AG09309 (cell line): Measurements from ENCODE around the gene MAGI1.

Source experiments
- DNase-seq: peaks from one replicate; pipeline ENCODE4 v3.0.0-alpha.2; 2010; ENCODE audit warnings: low read depth
- H3K4me3 ChIP-seq: 2 replicates; pipeline ENCODE4 v1.5.1; 2011; ENCODE audit warnings: mild to moderate bottlenecking, low read depth, low read length, moderate library complexity; ENCODE audit not compliant: control insufficient read depth
- CTCF ChIP-seq: IDR thresholded peaks from 2 replicates; pipeline ENCODE4 v1.5.1; 2011; ENCODE audit warnings: mild to moderate bottlenecking, low read depth, low read length, inconsistent platforms; ENCODE audit not compliant: insufficient read depth, control insufficient read depth; ENCODE audit errors: missing control alignments

MAGI1 gene

GRCh38 chr3:65557899-65558564 lies 480.7 kb downstream of the MAGI1 start:
- H3K4me3 ChIP-seq: no peak overlapping the region
- no peak for DNase-seq
- TF ChIP-seq CTCF: no peak

- no peak for DNase-seq
- H3K4me3 ChIP-seq: no peak overlapping the region
- no peak for TF ChIP-seq CTCF
Measured at GRCh38 chr3:65556934-65557577, 481.7 kb downstream of the MAGI1 start.

- H3K4me3 ChIP-seq: no peak overlapping the region
- no peak for TF ChIP-seq CTCF
- no peak for DNase-seq
Measured at GRCh38 chr3:65552434-65552833, 486.3 kb downstream of the MAGI1 start.

GRCh38 chr3:65551945-65552344 lies 486.8 kb downstream of the MAGI1 start:
- H3K4me3 ChIP-seq: no peak overlapping the region
- DNase-seq: no peak
- no peak for TF ChIP-seq CTCF

DNA sequence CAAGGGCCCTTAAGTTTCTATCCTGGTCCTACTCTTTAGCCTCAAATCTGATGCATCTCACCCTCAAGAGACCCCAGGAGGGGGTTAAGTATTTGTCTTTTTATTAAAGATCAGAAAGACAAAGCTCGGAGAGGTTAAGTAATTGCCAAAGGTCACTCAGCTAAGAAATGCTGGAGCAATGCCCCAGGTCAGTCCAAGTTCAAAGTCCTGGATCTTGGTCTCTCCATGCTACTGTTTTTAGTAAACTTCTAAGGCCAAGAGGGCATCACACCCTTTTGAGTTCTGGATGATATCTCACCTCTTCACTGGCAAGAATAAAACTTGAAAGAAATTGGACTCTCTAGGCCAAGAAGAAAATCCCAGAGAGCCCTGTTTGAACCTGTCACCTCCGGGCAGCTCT lies 488.6 kb downstream of the MAGI1 start:
- DNase-seq: no peak
- H3K4me3 ChIP-seq: no peak overlapping the region
- TF ChIP-seq CTCF: no peak

DNA sequence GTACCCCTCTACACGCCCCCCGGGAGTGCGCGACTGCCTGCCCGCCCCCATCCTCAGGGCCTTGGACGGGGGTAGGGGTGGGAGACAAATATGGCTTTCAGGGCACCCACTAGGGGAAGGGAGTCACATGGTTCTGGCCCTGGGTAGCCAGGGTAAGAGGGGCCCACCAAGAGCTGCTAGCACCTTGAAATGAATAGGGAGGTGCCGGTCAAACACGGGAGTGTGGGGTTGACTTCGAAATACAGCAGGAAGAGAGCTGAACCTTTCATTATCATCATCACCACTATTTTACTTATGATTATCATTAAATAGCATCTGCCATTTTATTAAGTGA lies 489.1 kb downstream of the MAGI1 start:
- DNase-seq: no peak
- H3K4me3 ChIP-seq: peak overlapping the region; percentile 48
- TF ChIP-seq CTCF: no peak
